BJ (cell line): ENCODE measurements around the gene PKD1. TPM values are rescaled to one million over a fixed set of nuclear protein-coding genes. Genes with fewer than 3 reads are reported as not detected.
"Not testable (repeated sequence)": the region's sequence is repeated elsewhere in the genome, so short reads cannot be mapped to it uniquely, and the experiment has no call there.

Experiments
- CTCF ChIA-PET: fragments of 350-600 bp; formaldehyde crosslinking; extraction: SDS; loops from one replicate; lab custom pipeline; 2021; ENCODE audit warnings: antibody characterized with exemption, inconsistent platforms; lab: Yijun Ruan, JAX
- POLR2A ChIA-PET: fragments of 300-600 bp; sonication (Branson Sonifier 250); formaldehyde crosslinking; extraction: SDS; loops from one replicate; lab custom pipeline; 2021; ENCODE audit warnings: antibody characterized with exemption; lab: Charles Lee
- DNase-seq: peaks from one replicate; pipeline ENCODE4 v3.0.0-alpha.2; 2011; ENCODE audit warnings: low read depth
- H3K27me3 ChIP-seq: 2 replicates; pipeline ENCODE4 v1.6.0; 2011; ENCODE audit warnings: low read length; ENCODE audit not compliant: control insufficient read depth, insufficient read depth
- H3K36me3 ChIP-seq: 2 replicates; pipeline ENCODE4 v1.5.1; 2011; ENCODE audit warnings: low read length; ENCODE audit not compliant: control insufficient read depth, insufficient read depth
- H3K4me3 ChIP-seq: 2 replicates; pipeline ENCODE4 v1.5.1; 2011; ENCODE audit warnings: low read depth, mild to moderate bottlenecking, control low read depth, low read length
- polyA plus RNA-seq: library from polyadenylated mRNA; depleted of rRNA; stranded (reverse); fragments of >200 nt; gene quantifications from 2 replicates; pipeline ENCODE4 v1.2.3, GENCODE V29; 2011
- TF ChIP-seq, protein P1 (sequence below): IDR thresholded peaks from 2 replicates; pipeline ENCODE4 v1.5.1; 2011; ENCODE audit warnings: low read depth, mild to moderate bottlenecking, control low read depth, inconsistent platforms, low read length, moderate library complexity; ENCODE audit not compliant: insufficient read depth

PKD1 gene
- polyA plus RNA-seq, 1 experiment, result 76.1 TPM

- ChIA-PET POLR2A (no interaction called here), CTCF (interaction anchor here (0.7 to 2.7 kb wide), 6 partner anchors 19 to 130 kb away, joined by 3 to 14 read pairs (median 4); partner anchors contain the start of genes ECI1 and RAB26)
- no peak for DNase-seq
- Histone ChIP-seq H3K27me3 (no peaks in the 10 kb centered on the region), H3K36me3 (peaks cover 2% of the 10 kb centered on the region; the same call in 1 of the 2 replicates), H3K4me3 (no peak overlapping the region)
- TF ChIP-seq, protein P1, sequence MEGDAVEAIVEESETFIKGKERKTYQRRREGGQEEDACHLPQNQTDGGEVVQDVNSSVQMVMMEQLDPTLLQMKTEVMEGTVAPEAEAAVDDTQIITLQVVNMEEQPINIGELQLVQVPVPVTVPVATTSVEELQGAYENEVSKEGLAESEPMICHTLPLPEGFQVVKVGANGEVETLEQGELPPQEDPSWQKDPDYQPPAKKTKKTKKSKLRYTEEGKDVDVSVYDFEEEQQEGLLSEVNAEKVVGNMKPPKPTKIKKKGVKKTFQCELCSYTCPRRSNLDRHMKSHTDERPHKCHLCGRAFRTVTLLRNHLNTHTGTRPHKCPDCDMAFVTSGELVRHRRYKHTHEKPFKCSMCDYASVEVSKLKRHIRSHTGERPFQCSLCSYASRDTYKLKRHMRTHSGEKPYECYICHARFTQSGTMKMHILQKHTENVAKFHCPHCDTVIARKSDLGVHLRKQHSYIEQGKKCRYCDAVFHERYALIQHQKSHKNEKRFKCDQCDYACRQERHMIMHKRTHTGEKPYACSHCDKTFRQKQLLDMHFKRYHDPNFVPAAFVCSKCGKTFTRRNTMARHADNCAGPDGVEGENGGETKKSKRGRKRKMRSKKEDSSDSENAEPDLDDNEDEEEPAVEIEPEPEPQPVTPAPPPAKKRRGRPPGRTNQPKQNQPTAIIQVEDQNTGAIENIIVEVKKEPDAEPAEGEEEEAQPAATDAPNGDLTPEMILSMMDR, result no peak
Observed at GRCh38 chr16:2121853-2122252, 13.8 kb downstream of the PKD1 start.

DNA sequence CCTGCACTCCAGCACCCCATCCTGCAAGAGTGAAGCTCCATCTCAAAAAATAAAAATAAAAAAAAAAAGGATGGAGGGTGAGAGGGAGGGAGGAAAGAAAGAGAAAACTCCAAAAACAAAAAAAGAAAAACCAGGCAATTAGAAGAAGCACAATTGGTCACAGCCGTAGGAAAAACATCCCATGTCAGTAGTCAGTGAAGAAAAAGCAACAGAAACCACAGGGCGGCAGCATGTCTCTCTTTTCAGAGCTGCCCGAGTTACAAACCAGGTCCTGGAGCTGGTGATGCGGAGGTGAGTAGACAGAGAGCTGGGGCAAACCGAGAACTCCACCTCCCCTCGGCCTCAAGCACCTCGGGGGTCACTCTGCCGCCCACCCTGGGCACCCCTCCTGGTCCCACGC, 14.4 kb downstream of the PKD1 start:
- H3K27me3 ChIP-seq, H3K4me3 ChIP-seq, H3K36me3 ChIP-seq, POLR2A ChIA-PET, DNase-seq: not testable (repeated sequence)
- TF ChIP-seq, protein P1, result peak; percentile 47
- CTCF ChIA-PET, result interaction anchor here (0.7 to 2.7 kb wide), 7 partner anchors 19 to 130 kb away, joined by 3 to 14 read pairs (median 4); partner anchors contain the start of genes ECI1 and RAB26

GRCh38 chr16:2117960-2118722, 17.6 kb downstream of the PKD1 start:
- POLR2A ChIA-PET, result not testable (repeated sequence)

DNA sequence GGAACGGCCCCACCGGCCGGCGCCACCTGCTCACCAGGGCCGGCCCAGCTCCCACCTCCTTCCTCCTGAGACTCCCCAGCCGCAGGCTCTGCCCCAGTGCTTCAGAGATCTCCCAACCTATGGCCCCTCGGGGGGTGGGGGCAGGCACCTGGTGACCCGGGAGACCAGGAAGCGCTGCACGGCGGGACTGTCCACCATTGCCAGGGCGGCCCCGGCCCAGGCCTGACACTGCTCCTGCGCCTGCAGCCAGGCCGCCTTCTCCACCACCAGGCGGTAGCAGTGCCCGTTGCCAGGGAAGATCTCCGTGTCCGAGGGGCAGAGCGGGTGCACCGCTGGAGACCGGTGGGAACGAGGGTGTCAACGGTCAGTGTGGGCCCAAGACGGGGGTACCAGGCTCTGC, 18.4 kb downstream of the PKD1 start:
- DNase-seq, H3K36me3 ChIP-seq, CTCF ChIA-PET, H3K27me3 ChIP-seq, POLR2A ChIA-PET, H3K4me3 ChIP-seq: not testable (repeated sequence)

More at GRCh38 chr16:2117960-2118722, 17.6 kb downstream of the PKD1 start:
- CTCF ChIA-PET, DNase-seq, H3K36me3 ChIP-seq, H3K4me3 ChIP-seq, H3K27me3 ChIP-seq: not testable (repeated sequence)

- peaks cover 11% of the 10 kb centered on the region for H3K36me3 ChIP-seq
- POLR2A ChIA-PET, DNase-seq, H3K4me3 ChIP-seq, H3K27me3 ChIP-seq, CTCF ChIA-PET: not testable (repeated sequence)
Observed at GRCh38 chr16:2116428-2116827, 19.3 kb downstream of the PKD1 start.

GRCh38 chr16:2115591-2115973, 20.1 kb downstream of the PKD1 start:
- TF ChIP-seq, protein P1, result no peak
- POLR2A ChIA-PET, result no interaction called here
- CTCF ChIA-PET, result no interaction called here
- no peak overlapping the region for H3K4me3 ChIP-seq
- no peak for DNase-seq
- H3K36me3 ChIP-seq, result peaks cover 15% of the 10 kb centered on the region
- no peaks in the 10 kb centered on the region for H3K27me3 ChIP-seq

- DNase-seq, H3K27me3 ChIP-seq, H3K4me3 ChIP-seq, CTCF ChIA-PET, POLR2A ChIA-PET: not testable (repeated sequence)
- H3K36me3 ChIP-seq, result peaks cover 15% of the 10 kb centered on the region
Observed at GRCh38 chr16:2114885-2115590, 20.7 kb downstream of the PKD1 start.

DNA sequence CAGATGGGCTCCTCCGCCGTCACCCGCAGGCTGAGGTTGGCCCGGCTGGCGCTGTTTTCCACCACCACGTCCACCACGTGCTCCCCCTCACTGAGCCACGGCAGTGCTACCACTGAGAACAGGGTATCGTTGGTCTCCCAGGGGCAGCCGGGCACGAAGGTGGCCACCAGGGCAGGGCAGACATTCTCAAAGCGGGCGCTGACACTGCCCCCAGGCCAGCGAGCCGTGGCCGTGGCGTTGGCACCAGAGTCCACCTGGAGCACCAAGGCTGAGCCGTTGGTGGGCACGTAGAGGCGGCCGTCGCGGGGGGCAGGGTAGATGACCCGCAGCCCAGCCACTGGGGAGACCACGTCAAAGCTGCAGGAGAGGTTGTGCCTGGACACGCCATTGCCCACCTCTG, 21.5 kb downstream of the PKD1 start:
- CTCF ChIA-PET, H3K27me3 ChIP-seq, DNase-seq, POLR2A ChIA-PET, H3K4me3 ChIP-seq: not testable (repeated sequence)
- peaks cover 16% of the 10 kb centered on the region for H3K36me3 ChIP-seq

DNA sequence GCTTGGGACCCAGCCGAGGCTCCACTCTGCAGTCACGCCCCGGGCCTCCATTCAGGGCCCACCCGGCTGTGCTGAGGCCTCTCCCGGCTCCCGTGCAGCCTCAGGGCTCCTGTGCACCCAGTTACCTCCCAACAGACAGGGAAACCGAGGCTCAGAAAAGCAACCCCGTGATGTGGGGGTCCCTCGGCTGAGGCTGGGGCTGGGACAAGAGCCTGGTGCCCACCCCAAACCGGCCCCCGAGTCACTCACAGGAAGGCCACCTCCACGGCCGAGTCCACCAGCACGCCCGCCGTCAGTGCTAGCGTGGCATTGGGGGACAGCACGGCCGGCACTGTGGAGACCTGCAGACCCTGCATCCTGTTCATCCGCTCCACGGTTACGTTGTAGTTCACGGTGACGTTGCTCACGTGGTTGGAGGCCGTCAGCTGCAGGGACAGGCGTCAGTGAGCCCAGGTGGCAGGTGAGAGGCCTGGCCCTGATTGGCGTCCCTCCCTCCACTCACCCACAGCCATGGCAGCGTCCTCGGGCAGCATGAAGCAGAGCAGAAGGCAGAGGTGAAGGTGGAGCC, 23.1 kb downstream of the PKD1 start:
- H3K4me3 ChIP-seq, DNase-seq, H3K27me3 ChIP-seq, POLR2A ChIA-PET, CTCF ChIA-PET: not testable (repeated sequence)
- H3K36me3 ChIP-seq, result peaks cover 22% of the 10 kb centered on the region
